ENCODE measurements around the gene AAR2. TPM values are rescaled to one million over a fixed set of nuclear protein-coding genes. Genes with fewer than 3 reads are reported as not detected.

AAR2 gene
- polyA plus RNA-seq, 1 donor from 2014 or later, result 28.1 TPM

DNA sequence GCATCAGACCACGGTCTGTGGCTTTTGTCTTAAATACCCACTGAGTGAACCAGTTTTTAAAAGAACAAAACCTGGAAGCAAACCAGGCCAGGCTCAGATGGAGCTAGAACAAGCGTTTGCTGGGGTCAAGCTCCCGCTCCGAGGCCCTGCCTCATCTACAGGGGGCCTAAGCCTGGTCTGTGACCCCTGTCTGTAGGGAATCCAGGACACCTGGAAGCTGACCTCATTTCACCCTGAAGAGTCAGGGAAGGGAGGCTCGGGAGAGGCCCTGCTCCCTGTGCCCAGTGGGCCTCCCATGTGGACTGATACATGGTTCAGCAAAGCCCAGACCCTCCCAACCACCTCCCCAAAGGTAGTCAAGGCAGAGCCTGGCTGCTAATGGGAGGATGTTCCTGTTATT lies 43.1 kb downstream of the AAR2 start:
- Histone ChIP-seq H3K9ac (ENCODE audit: low read length) (no peak overlapping the region), H3K27me3 (ENCODE audit: insufficient read depth, low read depth, low read length) (no peaks in the 10 kb centered on the region), H3K4me3 (ENCODE audit: low read length) (no peak overlapping the region), H3K36me3 (ENCODE audit: insufficient read depth, low read length) (no peaks in the 10 kb centered on the region), H3K9me3 (ENCODE audit: low read length) (no peaks in the 10 kb centered on the region), H2AFZ (ENCODE audit: low read depth, low read length) (no peak overlapping the region), H3F3A (ENCODE audit: insufficient read depth, low read length, poor library complexity, severe bottlenecking) (no peaks in the 10 kb centered on the region), H3K79me2 (replicated peaks; ENCODE audit: insufficient read depth, low read length) (no peaks in the 10 kb centered on the region), H3K9me2 (ENCODE audit: insufficient read depth, low read length) (no peaks in the 10 kb centered on the region), H3K4me2 (ENCODE audit: low read length) (no peak overlapping the region), H4K20me1 (ENCODE audit: insufficient read depth) (no peaks in the 10 kb centered on the region), H3K27ac (ENCODE audit: low read length) (no peak overlapping the region)
- TF ChIP-seq, protein P1, sequence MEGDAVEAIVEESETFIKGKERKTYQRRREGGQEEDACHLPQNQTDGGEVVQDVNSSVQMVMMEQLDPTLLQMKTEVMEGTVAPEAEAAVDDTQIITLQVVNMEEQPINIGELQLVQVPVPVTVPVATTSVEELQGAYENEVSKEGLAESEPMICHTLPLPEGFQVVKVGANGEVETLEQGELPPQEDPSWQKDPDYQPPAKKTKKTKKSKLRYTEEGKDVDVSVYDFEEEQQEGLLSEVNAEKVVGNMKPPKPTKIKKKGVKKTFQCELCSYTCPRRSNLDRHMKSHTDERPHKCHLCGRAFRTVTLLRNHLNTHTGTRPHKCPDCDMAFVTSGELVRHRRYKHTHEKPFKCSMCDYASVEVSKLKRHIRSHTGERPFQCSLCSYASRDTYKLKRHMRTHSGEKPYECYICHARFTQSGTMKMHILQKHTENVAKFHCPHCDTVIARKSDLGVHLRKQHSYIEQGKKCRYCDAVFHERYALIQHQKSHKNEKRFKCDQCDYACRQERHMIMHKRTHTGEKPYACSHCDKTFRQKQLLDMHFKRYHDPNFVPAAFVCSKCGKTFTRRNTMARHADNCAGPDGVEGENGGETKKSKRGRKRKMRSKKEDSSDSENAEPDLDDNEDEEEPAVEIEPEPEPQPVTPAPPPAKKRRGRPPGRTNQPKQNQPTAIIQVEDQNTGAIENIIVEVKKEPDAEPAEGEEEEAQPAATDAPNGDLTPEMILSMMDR (IDR thresholded peaks at IDR 0.05; ENCODE audit: poor library complexity, severe bottlenecking), result no peak
- TF ChIP-seq RAD21 (conservative IDR thresholded peaks at IDR 0.05) (no peak), POLR2AphosphoS5 (IDR thresholded peaks at IDR 0.05) (no peak), MXI1 (conservative IDR thresholded peaks at IDR 0.05; ENCODE audit: poor library complexity, severe bottlenecking) (no peak), SMC3 (conservative IDR thresholded peaks at IDR 0.05; ENCODE audit: poor library complexity) (no peak), TAF1 (IDR thresholded peaks at IDR 0.05; ENCODE audit: low read depth) (no peak), EZH2 (IDR thresholded peaks at IDR 0.05; ENCODE audit: borderline replicate concordance, insufficient read depth, low read length, poor library complexity, severe bottlenecking) (no peak), EP300 (conservative IDR thresholded peaks at IDR 0.05; ENCODE audit: poor library complexity, severe bottlenecking) (no peak)
- TF ChIP-seq, protein P2, sequence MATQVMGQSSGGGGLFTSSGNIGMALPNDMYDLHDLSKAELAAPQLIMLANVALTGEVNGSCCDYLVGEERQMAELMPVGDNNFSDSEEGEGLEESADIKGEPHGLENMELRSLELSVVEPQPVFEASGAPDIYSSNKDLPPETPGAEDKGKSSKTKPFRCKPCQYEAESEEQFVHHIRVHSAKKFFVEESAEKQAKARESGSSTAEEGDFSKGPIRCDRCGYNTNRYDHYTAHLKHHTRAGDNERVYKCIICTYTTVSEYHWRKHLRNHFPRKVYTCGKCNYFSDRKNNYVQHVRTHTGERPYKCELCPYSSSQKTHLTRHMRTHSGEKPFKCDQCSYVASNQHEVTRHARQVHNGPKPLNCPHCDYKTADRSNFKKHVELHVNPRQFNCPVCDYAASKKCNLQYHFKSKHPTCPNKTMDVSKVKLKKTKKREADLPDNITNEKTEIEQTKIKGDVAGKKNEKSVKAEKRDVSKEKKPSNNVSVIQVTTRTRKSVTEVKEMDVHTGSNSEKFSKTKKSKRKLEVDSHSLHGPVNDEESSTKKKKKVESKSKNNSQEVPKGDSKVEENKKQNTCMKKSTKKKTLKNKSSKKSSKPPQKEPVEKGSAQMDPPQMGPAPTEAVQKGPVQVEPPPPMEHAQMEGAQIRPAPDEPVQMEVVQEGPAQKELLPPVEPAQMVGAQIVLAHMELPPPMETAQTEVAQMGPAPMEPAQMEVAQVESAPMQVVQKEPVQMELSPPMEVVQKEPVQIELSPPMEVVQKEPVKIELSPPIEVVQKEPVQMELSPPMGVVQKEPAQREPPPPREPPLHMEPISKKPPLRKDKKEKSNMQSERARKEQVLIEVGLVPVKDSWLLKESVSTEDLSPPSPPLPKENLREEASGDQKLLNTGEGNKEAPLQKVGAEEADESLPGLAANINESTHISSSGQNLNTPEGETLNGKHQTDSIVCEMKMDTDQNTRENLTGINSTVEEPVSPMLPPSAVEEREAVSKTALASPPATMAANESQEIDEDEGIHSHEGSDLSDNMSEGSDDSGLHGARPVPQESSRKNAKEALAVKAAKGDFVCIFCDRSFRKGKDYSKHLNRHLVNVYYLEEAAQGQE (IDR thresholded peaks at IDR 0.05; ENCODE audit: borderline replicate concordance), result no peak

DNA sequence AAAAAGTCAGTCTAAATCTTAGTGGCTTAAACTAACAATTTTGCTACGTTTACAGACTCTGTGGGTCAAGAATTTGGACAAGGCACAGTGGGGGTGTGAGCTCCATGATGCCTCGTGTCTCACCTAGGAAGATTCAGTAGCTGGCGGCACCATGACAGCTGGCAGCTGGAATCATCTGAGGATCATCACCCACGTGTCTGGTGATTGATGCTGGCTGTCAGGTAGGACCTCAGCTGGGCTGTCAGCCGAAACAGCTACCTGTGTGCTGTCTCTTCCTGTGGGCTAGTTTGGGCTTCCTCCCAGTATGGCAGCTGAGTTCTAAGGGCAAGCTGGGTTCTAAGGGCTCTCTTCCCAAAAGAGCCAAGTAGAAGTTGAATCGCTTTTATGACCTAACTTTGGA lies 43.5 kb downstream of the AAR2 start:
- no peaks in the 10 kb centered on the region for H3K27me3 ChIP-seq (ENCODE audit: insufficient read depth, low read depth, low read length)
- H3K9ac ChIP-seq (ENCODE audit: low read length), result no peak overlapping the region
- H3F3A ChIP-seq (ENCODE audit: insufficient read depth, low read length, poor library complexity, severe bottlenecking), result no peaks in the 10 kb centered on the region
- H3K4me3 ChIP-seq (ENCODE audit: low read length), result no peak overlapping the region
- no peaks in the 10 kb centered on the region for H3K9me3 ChIP-seq (ENCODE audit: low read length)
- H3K4me2 ChIP-seq (ENCODE audit: low read length), result no peak overlapping the region
- H3K27ac ChIP-seq (ENCODE audit: low read length), result no peak overlapping the region
- H3K79me2 ChIP-seq (replicated peaks; ENCODE audit: insufficient read depth, low read length), result no peaks in the 10 kb centered on the region
- H3K36me3 ChIP-seq (ENCODE audit: insufficient read depth, low read length), result no peaks in the 10 kb centered on the region
- no peaks in the 10 kb centered on the region for H3K9me2 ChIP-seq (ENCODE audit: insufficient read depth, low read length)
- TF ChIP-seq RAD21 (conservative IDR thresholded peaks at IDR 0.05) (no peak), EZH2 (IDR thresholded peaks at IDR 0.05; ENCODE audit: borderline replicate concordance, insufficient read depth, low read length, poor library complexity, severe bottlenecking) (no peak), TAF1 (IDR thresholded peaks at IDR 0.05; ENCODE audit: low read depth) (no peak), POLR2AphosphoS5 (IDR thresholded peaks at IDR 0.05) (no peak), MXI1 (conservative IDR thresholded peaks at IDR 0.05; ENCODE audit: poor library complexity, severe bottlenecking) (no peak), SMC3 (conservative IDR thresholded peaks at IDR 0.05; ENCODE audit: poor library complexity) (no peak)
- TF ChIP-seq, protein P1 (IDR thresholded peaks at IDR 0.05; ENCODE audit: poor library complexity, severe bottlenecking), result no peak
- TF ChIP-seq, protein P2 (IDR thresholded peaks at IDR 0.05; ENCODE audit: borderline replicate concordance), result no peak
- H4K20me1 ChIP-seq (ENCODE audit: insufficient read depth), result no peaks in the 10 kb centered on the region
- no peak overlapping the region for H2AFZ ChIP-seq (ENCODE audit: low read depth, low read length)

Data from neural cell (in vitro differentiated cells).